GM19468 (cell line): ENCODE results near the gene GAPDHS.

Experiments used
- ATAC-seq: cut with Tn5 transposase; IDR thresholded peaks from one replicate; pipeline ENCODE4 v1.9.1; 2021; ENCODE audit warnings: mild to moderate bottlenecking, moderate library complexity, moderate number of reproducible peaks; ENCODE audit not compliant: unreplicated experiment; ENCODE audit errors: extremely low read depth

GAPDHS gene

DNA sequence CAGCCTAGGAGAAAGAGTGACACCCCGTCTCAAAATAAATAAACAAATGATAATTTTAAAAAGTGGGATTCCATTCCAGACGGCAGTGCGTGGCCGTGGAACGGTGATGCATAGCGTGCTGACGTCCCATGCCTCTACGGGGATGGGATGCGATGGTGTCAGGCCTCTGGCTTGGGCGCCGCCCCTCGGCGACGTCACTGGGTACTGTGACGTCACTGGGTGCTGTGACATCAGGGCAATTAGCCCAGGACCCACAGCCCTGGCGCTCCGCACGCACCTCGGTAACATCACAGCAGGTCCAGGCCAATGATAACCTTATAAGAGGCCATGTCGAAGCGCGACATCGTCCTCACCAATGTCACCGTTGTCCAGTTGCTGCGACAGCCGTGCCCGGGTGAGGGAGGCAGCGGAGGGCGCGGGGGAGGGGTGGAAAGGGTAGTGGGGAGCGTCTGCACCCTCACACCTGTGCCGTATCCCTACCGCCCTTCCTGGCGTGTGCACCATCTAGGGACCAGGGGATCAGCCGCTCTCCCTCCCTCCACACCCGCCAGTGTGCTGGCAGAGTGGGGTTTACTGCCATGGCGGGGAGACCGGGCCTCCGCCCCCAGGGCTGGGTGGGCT, at the start of gene GAPDHS:
Gene GAPDHS, plus strand, starts transcription at position 256 of the 621 bp plus-strand sequence. Its CDS starts 72 bp downstream, at position 328.
- ATAC-seq = no peak

DNA sequence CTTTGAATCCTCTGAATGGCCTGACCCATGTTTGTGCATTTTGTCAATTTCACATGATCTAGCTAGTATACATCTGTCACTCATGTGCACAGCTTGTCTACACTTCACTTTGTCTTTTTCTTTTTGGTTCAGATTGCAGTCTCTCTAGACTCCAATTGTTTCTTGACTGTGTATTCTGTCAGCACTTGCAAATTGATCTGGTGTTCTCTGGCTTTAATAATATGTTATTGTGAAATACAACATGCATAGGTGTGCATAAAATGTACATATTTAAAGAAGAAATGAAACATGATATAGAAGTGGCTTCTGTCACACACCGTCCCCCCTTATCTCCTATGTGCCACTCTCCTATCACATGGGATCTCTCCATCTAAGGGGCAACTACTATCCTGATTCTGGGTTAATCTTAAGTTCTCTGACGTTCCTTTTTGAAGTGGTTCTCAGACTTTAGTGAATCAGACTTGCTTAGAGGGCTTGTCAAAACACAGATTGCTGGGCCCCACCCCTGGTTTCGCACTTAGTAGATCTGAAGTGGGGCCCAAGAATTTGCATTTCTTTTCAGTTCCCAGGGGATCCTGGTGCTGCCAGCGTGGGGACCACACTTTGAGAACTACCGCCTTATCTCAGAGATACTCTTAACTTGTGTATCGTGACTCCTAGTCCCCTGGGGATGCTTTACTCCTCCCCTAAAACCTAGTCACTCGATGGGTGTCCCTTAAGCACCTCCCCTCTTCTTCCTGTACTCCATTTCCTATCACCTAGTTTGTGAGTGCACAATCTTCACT, 48.8 kb upstream of the GAPDHS start:
- ATAC-seq = no peak

DNA sequence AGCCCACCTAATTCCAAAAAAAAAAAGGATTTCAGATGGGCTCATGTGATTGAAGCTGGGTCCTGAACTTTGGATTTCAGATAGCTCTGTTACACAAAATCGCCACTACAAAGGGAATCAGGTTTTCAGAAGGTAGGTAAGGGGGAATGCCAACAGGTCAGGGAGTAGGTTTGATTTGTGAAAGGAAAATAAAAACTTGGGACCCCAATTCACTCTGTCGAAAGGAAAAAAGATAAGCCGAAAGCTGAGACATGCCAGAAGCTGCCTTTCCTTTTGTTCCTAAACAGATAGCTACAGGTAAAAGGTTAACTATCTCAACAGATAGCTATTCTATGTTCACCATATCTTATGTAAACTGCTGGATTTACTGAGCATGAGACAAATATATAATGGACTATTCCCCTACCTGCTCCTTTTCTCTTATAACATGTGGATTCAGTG, 47.0 kb upstream of the GAPDHS start:
- ATAC-seq = no peak

DNA sequence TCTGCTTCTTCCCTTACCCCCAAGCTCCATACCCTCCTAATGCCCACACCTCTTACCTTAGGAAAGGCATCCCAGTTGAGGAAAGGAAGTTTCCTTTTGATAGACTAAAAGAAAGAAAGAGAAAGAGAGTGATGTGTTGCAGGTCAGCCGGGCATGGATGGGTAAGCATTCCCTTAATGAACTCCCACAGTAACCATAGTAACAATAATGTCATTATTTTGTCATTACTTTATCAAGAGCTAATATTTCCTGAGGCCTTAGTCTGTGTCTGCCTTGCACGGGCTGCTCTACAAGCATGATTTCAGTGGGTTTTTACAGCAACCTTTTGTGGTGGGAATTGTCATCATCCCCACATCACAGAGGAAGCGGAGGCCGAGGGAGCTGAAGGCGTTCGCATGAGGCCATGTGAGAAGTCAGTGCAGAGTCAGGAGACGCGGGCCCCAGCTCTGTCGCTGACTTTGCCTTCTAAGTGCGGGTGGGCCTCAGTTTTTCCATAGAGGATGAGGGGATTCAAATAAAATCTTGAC, 45.5 kb upstream of the GAPDHS start:
- ATAC-seq = no peak

DNA sequence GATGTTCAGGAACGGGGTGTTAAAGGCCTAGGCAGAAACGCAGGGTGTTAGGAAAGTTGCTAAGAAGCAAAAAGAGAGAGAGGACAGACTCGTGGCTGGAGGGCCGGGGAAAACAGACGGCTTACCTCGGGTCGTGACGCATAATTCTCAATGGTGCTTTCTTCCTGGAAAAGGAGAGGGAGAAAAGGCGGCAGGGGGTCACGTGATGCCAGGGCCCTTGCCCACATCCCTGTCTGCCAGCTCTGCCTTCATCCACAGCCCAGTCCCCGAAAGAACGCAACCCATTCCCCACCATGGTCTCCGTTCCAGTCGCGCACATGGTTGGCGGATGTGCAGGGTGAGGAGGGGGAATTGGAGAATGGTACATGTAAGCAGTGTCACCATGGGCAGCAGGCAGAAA, 44.6 kb upstream of the GAPDHS start:
- no peak for ATAC-seq

DNA sequence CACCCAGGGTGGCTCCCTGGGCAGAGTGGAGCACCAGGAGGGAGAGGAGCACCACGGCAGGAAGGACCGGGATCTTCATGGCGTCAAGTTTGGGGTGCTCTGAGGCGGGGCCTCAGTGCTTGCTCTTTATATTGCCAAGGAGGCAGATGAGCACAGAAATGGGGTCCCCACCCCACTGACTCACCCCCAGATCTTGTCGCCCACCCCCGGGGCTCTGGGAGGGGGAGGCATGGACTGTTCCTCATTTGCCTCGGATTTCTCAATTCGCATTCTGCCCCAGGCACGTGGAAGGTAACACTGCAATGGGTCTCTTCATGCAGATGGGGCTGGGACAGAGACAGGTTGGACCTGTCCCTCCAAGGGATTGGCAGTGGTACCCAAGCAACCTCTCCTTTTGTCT, 42.9 kb upstream of the GAPDHS start, which contains the start of gene KRTDAP:
Gene KRTDAP, minus strand, starts transcription at position 101 of the 400 bp plus-strand sequence. Its CDS starts 22 bp downstream, at position 79.
- no peak for ATAC-seq

DNA sequence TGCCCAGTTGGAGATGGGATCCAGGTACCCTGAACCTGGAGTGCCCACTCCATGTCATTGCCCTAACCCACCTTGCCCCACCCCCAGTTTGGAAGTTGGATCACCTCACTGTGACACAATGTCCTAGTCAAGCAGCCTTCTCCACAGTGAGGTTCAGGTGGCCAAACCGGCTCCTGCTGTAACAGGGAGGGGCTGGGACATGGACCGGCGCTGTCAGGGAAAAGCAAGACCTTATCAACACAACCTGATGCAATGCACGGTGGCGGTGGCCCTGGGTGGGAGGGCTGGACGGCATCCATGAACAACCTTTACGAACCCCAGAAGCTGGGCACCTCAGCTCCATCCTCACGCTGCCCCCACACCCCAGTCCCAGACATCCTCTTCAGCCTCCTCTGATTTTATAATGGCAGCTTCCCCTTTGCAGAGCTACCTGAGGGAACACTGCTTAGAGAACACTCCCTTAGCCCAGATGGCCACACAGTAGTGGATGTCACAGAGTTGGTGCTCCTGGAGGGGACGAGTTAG, 41.4 kb upstream of the GAPDHS start:
- ATAC-seq = no peak

DNA sequence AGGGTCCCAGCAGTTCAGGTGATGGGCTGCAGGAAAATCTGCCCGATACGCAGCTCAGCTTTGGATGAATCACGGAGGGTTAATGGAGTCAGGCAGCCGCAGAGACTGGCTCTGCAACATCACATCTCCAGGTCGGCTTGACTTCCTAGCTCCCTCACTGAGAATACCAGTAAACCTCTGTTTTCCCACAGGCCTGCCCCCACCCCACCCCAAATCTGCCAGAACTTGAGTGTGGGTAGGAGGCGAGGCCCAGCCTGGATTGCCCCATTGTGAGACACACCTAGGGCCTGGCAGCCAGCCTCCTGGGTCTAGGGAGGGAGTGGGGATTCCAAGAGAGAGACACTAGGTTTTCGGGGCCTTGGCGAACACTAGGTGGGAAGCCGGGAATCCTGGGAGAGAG, 39.3 kb upstream of the GAPDHS start:
- ATAC-seq = no peak

DNA sequence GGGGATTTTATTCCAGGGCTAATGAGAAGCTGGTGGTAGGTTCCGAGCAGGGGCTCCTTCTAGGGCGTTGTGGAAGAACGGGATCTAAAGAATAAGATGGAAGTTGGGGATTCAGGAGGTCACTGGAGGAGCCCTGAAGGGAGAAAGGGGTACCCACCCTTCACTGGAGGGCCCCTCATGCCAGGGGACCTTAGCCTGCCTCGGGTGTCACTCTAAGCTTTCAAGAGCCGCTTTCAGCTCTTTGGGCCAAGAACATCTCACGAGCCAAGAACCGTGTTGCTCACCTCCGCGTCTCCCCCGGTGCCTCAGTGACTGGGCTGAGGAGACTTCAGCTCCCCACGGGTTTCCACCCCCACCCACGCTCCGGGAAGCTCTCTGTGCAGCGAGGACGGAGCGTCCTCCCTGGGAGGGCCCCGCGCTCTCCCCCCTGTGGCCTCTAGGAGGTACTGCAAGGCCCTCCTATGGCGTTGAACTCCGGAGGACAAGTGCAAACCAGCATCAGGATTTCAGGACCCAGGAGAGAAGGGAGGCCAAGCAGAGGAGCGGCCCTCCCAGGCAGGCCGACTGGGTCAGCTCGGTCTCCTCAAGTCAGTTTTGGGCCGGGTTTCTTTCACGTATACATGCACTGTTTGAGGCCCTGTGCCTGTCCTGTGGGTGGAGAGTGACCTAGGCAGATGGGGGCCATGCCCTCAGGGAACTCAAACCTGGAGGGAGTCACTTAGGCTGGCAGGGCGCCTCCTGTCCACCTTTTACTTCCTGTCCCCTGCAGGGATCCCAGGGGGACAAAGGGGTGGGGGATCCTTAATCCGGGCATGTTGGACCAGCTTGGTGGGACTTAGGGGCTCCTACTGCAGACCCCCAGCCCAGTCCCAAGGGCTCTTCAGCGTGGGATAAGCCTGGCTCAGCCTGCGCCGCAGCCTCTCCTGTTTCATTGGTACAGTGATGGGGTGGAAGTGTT, 37.9 kb upstream of the GAPDHS start:
- no peak for ATAC-seq

DNA sequence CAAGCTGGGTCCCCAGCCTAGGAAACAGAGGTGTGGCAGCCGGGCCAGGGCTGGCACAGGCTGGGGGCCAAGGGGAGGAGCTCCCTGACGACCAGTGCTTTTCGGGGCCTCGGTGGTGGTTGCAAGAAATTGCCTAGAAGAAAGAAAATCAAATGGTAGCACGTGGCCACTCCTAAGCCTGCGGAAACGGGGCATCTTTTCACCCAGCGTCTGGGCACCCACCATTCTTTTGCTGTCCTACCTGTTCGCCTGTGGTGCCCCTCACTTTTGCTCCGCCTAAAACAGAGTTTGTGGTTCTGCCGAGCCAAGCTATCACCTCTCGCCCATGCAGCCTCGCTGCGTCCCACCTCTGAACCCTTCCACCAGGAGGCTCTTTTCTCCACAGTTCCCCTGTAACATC, 35.9 kb upstream of the GAPDHS start:
- ATAC-seq = no peak

DNA sequence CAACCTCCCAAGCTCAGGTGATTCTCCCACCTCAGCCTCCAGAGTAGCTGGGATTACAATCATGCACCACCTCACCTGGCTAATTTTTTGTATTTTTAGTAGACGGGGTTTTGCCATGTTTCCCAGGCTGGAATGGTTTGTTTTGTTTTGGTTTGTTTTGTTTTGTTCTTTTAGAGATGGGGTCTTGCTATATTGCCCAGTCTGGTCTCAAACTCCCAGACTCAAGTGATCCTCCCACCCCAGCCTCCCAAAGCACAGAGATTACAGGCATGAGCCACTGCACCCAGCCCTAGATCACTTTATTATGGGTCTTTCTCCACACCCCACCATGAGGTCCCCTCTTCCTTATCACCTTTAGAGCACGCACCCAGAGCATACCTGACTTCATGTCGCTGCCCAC, 35.0 kb upstream of the GAPDHS start:
- no peak for ATAC-seq

DNA sequence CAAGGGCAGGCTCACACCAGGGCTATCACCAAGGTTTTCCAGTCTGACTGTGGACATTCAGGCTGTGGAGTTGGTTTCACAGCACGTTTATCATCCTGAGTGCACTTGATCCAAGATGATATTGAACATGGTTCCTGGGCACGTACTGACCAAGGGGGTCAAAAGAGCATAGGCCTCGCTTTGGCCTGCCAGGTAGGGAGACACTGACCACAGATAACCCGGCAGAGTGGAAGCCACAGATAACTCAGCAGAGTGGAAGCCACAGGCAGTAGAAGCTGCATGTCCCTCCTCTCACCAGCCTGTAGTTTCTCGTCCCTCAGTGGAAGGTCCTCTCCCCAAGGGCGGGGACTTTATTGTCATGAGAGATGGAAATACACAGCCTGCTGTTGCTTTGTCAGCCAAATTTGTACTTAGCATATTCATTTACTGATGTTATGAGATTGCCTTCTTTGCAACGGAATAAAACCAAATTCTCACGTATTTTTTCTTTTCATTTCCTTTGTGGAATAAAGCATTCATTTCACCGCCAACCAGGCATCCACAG, 34.2 kb upstream of the GAPDHS start:
- ATAC-seq = no peak

DNA sequence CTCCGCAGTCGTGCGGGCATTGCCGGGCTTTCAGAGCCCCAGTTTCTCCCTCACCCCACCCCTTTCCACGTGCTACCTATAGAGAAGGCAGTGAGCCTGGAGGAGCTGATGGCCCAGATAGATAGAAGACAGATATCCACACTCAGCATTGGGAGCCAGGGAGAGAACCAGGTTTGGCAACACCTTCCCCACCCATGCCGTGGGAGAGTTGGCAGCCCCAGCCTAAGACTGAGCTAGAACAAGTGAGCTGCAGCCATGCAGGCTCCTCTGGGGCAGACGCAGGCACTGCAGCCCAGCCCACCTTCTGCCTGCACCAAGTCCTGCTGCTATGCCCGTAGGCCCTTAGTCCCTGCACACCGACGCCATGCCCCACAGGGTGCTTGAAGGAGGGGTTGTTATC, 32.6 kb upstream of the GAPDHS start:
- no peak for ATAC-seq

DNA sequence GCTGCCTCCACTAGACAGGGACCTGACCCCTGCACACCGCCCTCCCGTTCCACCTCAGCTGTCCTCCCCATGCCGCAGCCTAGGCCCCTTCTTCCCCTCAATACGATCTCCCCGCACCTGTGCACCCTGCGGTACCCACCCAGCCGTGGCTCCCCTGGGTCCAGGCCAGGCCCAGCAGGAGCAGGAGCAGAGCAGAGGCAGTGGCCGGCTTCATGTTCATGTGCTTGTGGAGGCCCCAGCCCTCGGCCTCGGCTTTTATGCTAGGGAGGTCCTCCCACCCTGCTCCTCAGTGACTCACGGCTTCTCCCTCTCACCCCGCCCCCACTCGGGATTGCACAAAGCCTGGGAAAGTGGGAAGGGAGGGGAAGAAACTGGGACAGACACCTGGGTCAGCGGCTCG, 31.6 kb upstream of the GAPDHS start:
- ATAC-seq = no peak

DNA sequence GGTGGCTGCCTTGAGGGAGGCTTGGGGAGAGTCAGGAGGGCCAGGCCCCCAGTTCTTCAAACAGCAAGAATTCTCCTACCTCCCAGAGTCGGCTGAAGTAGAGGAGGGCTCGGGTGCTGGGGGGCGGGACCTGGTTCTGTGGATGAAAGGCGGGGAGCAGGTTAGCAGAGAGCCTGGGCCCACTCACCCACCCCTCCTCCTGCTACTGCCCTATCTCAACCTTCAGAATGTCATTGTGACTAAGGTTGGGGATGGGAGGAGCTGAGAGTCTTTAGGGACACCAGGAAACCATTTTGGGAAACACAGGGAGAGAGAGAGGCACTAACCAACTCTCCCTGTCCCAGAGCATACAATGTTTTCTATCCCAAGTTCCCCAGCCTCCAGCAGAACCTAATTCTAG, 30.5 kb upstream of the GAPDHS start:
- no peak for ATAC-seq

DNA sequence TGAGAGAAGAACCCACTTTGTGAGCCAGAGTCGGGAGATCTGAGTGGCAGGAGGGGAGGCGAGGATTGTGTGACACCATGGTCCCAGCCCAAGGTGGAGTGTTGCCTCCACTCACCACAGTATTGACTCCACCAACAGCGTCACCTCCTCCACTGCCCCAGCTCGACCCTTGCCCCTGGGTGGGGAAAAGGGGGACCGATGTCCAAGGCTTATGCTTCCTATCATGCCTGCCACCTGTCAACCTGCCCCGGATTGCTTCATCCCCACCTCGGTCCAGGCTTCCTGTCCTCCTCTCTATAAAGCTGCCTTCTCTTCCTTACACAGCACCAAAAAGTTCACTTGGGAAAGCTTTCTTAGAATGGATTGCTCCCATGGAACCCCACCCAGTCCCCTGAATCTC, 27.2 kb upstream of the GAPDHS start:
- ATAC-seq = no peak

DNA sequence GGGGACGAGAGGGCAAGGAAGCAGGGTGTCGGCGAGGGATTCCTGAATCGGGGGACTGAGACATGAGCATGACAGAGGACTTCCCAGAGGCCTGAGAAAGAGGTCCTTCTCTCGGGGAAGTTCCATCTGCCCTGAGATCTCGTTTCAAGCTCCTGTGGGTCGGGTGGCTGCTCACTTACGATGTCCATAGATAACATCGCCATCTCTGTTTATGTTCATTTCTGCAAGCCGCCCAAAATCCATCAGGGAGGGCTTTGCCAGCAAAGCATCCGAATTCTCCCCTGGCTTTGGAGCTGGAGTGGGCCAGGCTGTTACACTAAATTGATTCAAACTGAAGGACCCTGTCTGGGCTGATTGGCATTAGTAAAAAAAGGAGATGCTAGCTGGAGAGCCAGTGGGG, 25.7 kb upstream of the GAPDHS start:
- no peak for ATAC-seq

DNA sequence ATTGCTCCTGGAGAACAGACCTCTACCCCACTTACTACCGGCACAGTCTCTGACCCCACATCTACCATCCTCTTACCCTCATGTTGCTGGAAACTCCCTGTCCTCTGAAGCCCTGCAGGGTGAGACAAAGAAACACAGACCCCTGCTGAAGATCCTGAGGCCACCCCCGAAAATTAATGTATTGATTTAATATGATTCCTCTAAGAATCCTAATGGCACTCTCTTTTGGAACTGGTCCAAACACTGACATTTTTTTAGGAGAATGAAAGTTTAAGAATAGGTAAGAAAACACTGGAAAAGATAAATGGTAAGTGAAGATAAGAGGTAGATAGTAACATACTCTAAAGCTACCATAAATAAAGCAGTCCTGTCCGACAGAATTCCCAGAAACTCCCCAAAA, 25.1 kb upstream of the GAPDHS start:
- no peak for ATAC-seq

DNA sequence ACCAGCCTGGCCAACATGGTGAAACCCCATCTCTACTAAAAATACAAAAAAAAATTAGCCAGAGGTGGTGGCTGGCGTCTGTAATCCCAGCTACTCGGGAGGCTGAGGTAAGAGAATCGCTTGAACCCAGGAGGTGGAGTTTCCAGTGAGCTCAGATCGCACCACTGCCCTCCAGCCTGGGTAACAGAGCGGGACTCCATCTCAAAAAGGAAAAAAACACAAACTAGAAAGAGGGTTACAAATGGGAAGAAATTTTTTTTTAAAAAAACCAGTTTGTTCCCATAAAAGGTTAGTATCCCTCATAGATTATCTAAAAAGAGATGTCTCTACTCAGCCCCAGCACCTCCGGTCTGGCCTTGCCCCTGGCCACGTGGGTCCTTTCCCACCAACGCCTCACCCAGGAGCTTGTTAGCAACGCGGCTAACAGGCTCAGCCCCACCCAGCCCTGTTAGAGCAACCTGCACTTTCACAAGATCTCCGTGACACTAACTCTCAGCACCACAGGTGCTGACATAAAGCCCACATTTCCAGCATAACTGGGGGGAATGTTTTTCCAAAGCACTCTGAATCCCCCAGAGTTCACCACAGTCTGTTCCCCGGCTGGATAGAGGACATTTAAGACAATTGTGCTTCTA, 24.1 kb upstream of the GAPDHS start:
- ATAC-seq = no peak
